ENCODE measurements around the gene GALNT2.

GALNT2 gene

GRCh38 chr1:230301822-230302221, 234.8 kb downstream of the GALNT2 start:
- no peak for DNase-seq (ENCODE audit: low read depth in 2 of 2)
- TF ChIP-seq CTCF (IDR thresholded peaks at IDR 0.05; ENCODE audit: low read depth, low read length), result no peak
- H3K4me3 ChIP-seq (replicated peaks in 1 of 2; ENCODE audit: low read depth in 2 of 2, low read length in 2 of 2), result no peak overlapping the region

GRCh38 chr1:230303069-230303468, 236.0 kb downstream of the GALNT2 start:
- H3K4me3 ChIP-seq (replicated peaks in 1 of 2; ENCODE audit: low read depth in 2 of 2, low read length in 2 of 2), result no peak overlapping the region
- TF ChIP-seq CTCF (IDR thresholded peaks at IDR 0.05; ENCODE audit: low read depth, low read length), result no peak
- peak in 1 of 2 donors; percentile 15 for DNase-seq (ENCODE audit: low read depth in 2 of 2)

- peak; percentile 64 to 80 for DNase-seq (ENCODE audit: low read depth in 2 of 2)
- no peak for TF ChIP-seq CTCF (IDR thresholded peaks at IDR 0.05; ENCODE audit: low read depth, low read length)
- H3K4me3 ChIP-seq (replicated peaks in 1 of 2; ENCODE audit: low read depth in 2 of 2, low read length in 2 of 2), result no peak overlapping the region
Measured at GRCh38 chr1:230303822-230304221, 236.8 kb downstream of the GALNT2 start.

- TF ChIP-seq CTCF (IDR thresholded peaks at IDR 0.05; ENCODE audit: low read depth, low read length), result no peak
- H3K4me3 ChIP-seq (replicated peaks in 1 of 2; ENCODE audit: low read depth in 2 of 2, low read length in 2 of 2), result no peak overlapping the region
- no peak for DNase-seq (ENCODE audit: low read depth in 2 of 2)
Measured at GRCh38 chr1:230306169-230306568, 239.1 kb downstream of the GALNT2 start.

GRCh38 chr1:230307213-230307612, 240.2 kb downstream of the GALNT2 start:
- peak; percentile 15 to 47 for DNase-seq (ENCODE audit: low read depth in 2 of 2)
- no peak overlapping the region for H3K4me3 ChIP-seq (replicated peaks in 1 of 2; ENCODE audit: low read depth in 2 of 2, low read length in 2 of 2)
- TF ChIP-seq CTCF (IDR thresholded peaks at IDR 0.05; ENCODE audit: low read depth, low read length), result no peak

- DNase-seq (ENCODE audit: low read depth in 2 of 2), result peak; percentile 96 to 98
- H3K4me3 ChIP-seq (replicated peaks in 1 of 2; ENCODE audit: low read depth in 2 of 2, low read length in 2 of 2), result no peak overlapping the region
- TF ChIP-seq CTCF (IDR thresholded peaks at IDR 0.05; ENCODE audit: low read depth, low read length), result peak; percentile 1
Measured at GRCh38 chr1:230308039-230308438, 241.0 kb downstream of the GALNT2 start.

- TF ChIP-seq CTCF (IDR thresholded peaks at IDR 0.05; ENCODE audit: low read depth, low read length), result no peak
- no peak for DNase-seq (ENCODE audit: low read depth in 2 of 2)
- H3K4me3 ChIP-seq (replicated peaks in 1 of 2; ENCODE audit: low read depth in 2 of 2, low read length in 2 of 2), result no peak overlapping the region
Measured at GRCh38 chr1:230308821-230309220, 241.8 kb downstream of the GALNT2 start.
